Parathyroid adenoma (tissue), 2 donors: ENCODE measurements around the gene MBD3L2B.

Experiments
- H2AFZ ChIP-seq: fragments of 300-600 bp; sonication (generic); one replicate; pipeline ENCODE4 v1.7.0; 2017; ENCODE audit warnings: antibody characterized with exemption, mild to moderate bottlenecking
- H3K27ac ChIP-seq: fragments of 300-600 bp; sonication (generic); one replicate; pipeline ENCODE4 v1.7.0; 2017
- H3K27me3 ChIP-seq: fragments of 300-600 bp; sonication (generic); one replicate; pipeline ENCODE4 v1.7.0; 2017; ENCODE audit warnings: low read length; ENCODE audit not compliant: control insufficient read depth, insufficient read depth
- H3K36me3 ChIP-seq: fragments of 300-600 bp; sonication (generic); one replicate; pipeline ENCODE4 v1.7.0; 2017; ENCODE audit warnings: low read length; ENCODE audit not compliant: control insufficient read depth, insufficient read depth
- H3K4me1 ChIP-seq: fragments of 300-600 bp; sonication (generic); one replicate; pipeline ENCODE4 v1.7.0; 2017; ENCODE audit warnings: control low read depth
- H3K4me2 ChIP-seq: fragments of 300-600 bp; sonication (generic); one replicate; pipeline ENCODE4 v1.7.0; 2017; ENCODE audit warnings: low read length
- H3K4me3 ChIP-seq: fragments of 300-600 bp; sonication (generic); one replicate; pipeline ENCODE4 v1.7.0; 2017; ENCODE audit warnings: low read depth, low read length
- H3K79me2 ChIP-seq: fragments of 300-600 bp; sonication (generic); one replicate; pipeline ENCODE4 v1.7.0; 2017; ENCODE audit warnings: control low read depth
- H3K9ac ChIP-seq: fragments of 300-600 bp; sonication (generic); one replicate; pipeline ENCODE4 v1.7.0; 2017; ENCODE audit warnings: mild to moderate bottlenecking
- H3K9me3 ChIP-seq: fragments of 300-600 bp; sonication (generic); one replicate; pipeline ENCODE4 v1.7.0; 2017; ENCODE audit warnings: low read length; ENCODE audit not compliant: control insufficient read depth
- CTCF ChIP-seq: fragments of 300-600 bp; sonication (generic); IDR thresholded peaks from one replicate; pipeline ENCODE4 v1.7.0; 2017; ENCODE audit warnings: antibody characterized with exemption, mild to moderate bottlenecking
- donor health status: primary hyperparathyroidism.

MBD3L2B gene

GRCh38 chr19:6995054-6995453 lies 26.2 kb downstream of the MBD3L2B start:
- no peak overlapping the region for H3K9ac ChIP-seq
- no peaks in the 10 kb centered on the region for H3K79me2 ChIP-seq
- H2AFZ ChIP-seq: no peak overlapping the region
- H3K4me3 ChIP-seq: no peak overlapping the region
- H3K36me3 ChIP-seq: no peaks in the 10 kb centered on the region
- no peaks in the 10 kb centered on the region for H3K27me3 ChIP-seq
- H3K9me3 ChIP-seq: no peaks in the 10 kb centered on the region
- H3K4me2 ChIP-seq: no peak overlapping the region
- no peak overlapping the region for H3K27ac ChIP-seq
- no peaks in the 10 kb centered on the region for H3K4me1 ChIP-seq
- TF ChIP-seq CTCF: no peak

GRCh38 chr19:6988257-6988656 lies 33.0 kb downstream of the MBD3L2B start:
- no peak overlapping the region for H3K4me3 ChIP-seq
- H3K9ac ChIP-seq: no peak overlapping the region
- H3K4me2 ChIP-seq: no peak overlapping the region
- H3K79me2 ChIP-seq: no peaks in the 10 kb centered on the region
- no peaks in the 10 kb centered on the region for H3K27me3 ChIP-seq
- no peak overlapping the region for H2AFZ ChIP-seq
- no peaks in the 10 kb centered on the region for H3K9me3 ChIP-seq
- no peaks in the 10 kb centered on the region for H3K4me1 ChIP-seq
- no peak overlapping the region for H3K27ac ChIP-seq
- no peak for TF ChIP-seq CTCF
- no peaks in the 10 kb centered on the region for H3K36me3 ChIP-seq

- TF ChIP-seq CTCF: no peak
- no peaks in the 10 kb centered on the region for H3K27me3 ChIP-seq
- no peak overlapping the region for H3K4me2 ChIP-seq
- H3K79me2 ChIP-seq: no peaks in the 10 kb centered on the region
- no peak overlapping the region for H3K4me3 ChIP-seq
- no peak overlapping the region for H3K27ac ChIP-seq
- no peaks in the 10 kb centered on the region for H3K4me1 ChIP-seq
- no peak overlapping the region for H2AFZ ChIP-seq
- H3K9ac ChIP-seq: no peak overlapping the region
- no peaks in the 10 kb centered on the region for H3K9me3 ChIP-seq
- H3K36me3 ChIP-seq: no peaks in the 10 kb centered on the region
Measured at GRCh38 chr19:6987850-6988249, 33.4 kb downstream of the MBD3L2B start.

- no peak overlapping the region for H2AFZ ChIP-seq
- no peaks in the 10 kb centered on the region for H3K9me3 ChIP-seq
- no peaks in the 10 kb centered on the region for H3K36me3 ChIP-seq
- TF ChIP-seq CTCF: no peak
- no peaks in the 10 kb centered on the region for H3K27me3 ChIP-seq
- no peak overlapping the region for H3K9ac ChIP-seq
- no peaks in the 10 kb centered on the region for H3K79me2 ChIP-seq
- H3K4me2 ChIP-seq: no peak overlapping the region
- H3K4me3 ChIP-seq: no peak overlapping the region
- no peaks in the 10 kb centered on the region for H3K4me1 ChIP-seq
- H3K27ac ChIP-seq: no peak overlapping the region
Measured at GRCh38 chr19:6983448-6983847, 37.8 kb downstream of the MBD3L2B start.

GRCh38 chr19:6979399-6979798 lies 41.8 kb downstream of the MBD3L2B start:
- Histone ChIP-seq H3K4me3 (no peak overlapping the region), H3K4me2 (no peak overlapping the region), H2AFZ (no peak overlapping the region), H3K79me2 (no peaks in the 10 kb centered on the region), H3K9ac (no peak overlapping the region), H3K4me1 (no peaks in the 10 kb centered on the region), H3K27ac (no peak overlapping the region), H3K36me3 (no peaks in the 10 kb centered on the region), H3K9me3 (no peaks in the 10 kb centered on the region), H3K27me3 (no peaks in the 10 kb centered on the region)
- no peak for TF ChIP-seq CTCF
